ENCODE data around the gene GALNT18.
"Not testable (repeated sequence)": the region's sequence is repeated elsewhere in the genome, so short reads cannot be mapped to it uniquely, and the experiment has no call there.

The GALNT18 gene

DNA sequence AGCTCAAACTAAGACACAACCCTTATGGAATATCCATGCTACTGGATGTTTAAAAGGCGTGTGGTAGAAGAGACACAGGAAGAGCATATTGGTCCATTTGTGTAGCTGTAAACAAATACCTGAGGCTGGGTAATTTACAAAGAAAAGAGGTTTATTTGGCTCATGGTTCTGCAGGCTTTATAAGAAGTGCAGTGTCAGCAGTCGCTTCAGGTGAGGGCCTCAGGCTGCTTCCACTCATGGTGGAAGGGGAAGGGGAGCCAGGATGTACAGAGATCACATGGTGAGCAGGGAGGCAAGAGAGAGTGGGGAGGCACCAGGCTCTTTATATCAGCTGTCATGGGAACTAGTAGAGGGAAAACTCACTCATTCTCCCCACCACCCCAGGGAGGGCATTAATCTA is 237.0 kb downstream of the GALNT18 start:
- DNase-seq (ENCODE audit: low read depth in 2 of 2), result no peak

DNA sequence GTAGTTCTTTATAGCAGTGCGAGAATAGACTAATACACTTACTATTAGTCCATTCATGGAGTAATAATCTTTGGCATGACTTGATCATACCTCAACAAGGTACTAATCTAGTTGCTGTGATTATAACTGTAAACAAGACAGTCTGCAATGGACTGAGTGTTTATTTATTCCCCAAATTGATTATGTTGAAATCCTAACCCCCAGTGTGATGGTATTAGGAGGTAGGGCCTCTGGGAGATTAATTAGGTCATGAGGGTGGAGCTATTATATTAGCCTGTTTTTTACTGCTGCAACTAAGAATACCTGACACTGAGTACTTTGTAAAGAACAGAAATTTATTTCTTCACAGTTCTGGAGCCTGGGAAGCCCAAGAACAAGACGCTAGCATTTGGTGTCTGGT is 237.8 kb downstream of the GALNT18 start:
- no peak for DNase-seq (ENCODE audit: low read depth in 2 of 2)

DNA sequence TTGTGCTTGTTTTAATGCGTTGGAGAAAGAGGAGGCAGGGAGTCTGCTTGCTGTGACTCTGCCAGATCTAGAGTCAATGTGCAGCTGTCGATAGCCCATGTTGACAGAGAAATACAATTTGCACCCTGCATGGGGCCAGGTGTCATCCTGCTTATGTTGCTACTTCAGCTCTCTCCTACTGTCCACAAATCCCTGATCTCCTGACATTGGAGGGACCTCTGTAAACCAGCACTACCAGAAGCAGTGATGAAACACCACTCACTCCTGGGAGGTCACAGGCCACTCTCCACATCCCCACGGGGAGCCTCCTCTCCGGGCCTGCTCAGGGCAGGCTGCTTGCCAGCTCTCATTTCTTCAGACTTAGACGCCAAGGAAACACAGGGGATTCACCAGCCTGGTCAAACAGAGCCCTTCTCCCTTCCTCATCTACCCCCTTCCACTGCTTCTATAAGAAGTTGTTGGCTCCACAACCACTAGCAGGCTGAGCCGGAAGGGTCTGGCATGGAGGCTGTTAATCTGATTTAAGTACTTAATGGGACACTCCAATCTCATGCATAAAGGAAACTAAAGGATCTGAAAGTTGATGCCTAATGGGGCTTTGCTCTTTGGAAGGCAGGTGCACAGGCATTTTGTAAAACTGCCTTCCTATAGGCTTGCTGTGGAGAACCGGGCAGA is 238.8 kb downstream of the GALNT18 start:
- no peak for DNase-seq (ENCODE audit: low read depth in 2 of 2)

DNA sequence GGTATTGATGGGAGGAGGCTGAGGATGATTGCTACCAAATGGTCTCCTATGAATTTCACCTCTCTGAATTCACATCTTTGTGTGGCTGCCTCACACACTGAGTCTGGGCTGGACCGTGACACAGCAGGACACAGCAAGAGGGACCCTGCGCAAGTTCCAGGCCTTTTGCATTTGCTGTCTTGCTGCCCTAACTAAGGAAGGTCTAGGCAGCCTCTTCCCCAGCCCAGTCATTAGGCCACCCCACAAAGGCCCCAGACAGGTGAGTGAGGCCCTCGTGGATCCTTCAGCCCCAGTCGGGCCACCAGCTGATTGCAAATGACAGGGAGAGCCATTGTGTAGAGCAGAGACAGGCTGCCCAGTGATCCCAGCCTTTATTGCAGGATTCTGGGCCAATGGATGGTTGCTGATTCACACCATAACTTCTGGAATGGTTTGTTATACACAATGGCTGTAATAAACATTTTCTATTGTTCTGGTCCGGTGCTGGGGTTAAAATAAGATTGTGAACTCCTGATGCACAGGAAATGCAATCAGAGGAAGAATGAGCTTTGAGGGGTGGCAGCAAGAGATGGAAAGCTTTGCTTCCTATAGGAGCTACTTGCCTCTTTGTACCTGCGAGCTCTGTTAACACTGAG is 240.2 kb downstream of the GALNT18 start:
- DNase-seq (ENCODE audit: low read depth in 2 of 2), result no peak

DNA sequence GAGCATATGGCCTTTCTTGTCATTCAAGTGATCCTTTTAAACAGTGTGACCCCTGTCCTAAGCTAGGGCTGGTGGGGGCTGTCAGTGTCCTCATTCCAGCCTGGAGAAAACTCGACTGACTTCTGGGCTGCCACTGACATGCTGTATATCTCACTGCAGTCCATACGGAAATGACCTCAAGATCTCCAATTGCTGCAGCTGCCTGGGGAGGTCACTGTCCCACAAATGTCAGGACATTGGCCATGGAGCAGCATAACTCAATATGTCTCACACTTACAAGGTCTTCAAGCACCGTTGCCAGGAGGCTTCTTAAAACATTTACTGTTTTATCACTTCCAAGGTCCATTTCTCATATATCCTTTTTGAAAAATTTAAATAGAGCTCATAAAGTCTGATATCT is 240.9 kb downstream of the GALNT18 start:
- DNase-seq (ENCODE audit: low read depth in 2 of 2), result no peak

DNA sequence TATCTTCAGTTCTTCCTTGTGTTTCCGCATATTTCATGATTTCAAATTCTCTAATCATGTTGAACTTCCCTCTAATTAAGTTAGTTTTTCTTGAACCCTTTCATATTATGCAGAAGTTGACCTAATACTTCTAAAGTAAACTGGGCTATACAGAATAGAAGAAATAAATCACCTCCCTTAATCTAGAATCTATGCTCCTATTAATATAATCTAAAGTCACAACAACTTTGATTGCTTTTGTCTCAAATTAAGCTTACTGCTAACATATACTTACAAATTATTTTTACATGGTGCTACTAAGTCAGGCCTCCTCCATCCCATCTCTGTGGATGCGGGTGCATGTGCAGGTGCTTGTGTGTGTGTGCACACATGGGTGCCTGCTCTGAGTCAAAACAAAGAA is 241.5 kb downstream of the GALNT18 start:
- DNase-seq (ENCODE audit: low read depth in 2 of 2), result no peak

DNA sequence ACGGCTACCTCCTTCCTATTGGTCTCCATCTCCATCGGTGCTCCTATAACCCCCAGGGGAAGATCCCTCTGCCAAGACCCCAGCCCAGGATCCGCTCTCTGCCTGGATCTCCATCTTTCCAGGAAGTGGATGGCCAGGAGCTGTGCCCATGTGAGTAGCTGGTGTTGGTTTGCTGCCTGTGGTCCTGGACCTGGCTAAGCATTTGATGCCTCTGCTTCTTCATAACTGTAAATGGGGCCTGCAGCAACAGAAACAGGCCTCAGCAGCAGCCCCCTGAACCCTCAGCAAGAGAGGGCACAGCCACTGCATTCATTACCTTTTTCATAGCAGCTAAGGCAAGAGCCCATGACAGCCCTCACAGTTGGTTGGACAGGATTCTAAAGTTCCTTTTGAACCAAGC is 242.1 kb downstream of the GALNT18 start:
- DNase-seq (ENCODE audit: low read depth in 2 of 2), result no peak

DNA sequence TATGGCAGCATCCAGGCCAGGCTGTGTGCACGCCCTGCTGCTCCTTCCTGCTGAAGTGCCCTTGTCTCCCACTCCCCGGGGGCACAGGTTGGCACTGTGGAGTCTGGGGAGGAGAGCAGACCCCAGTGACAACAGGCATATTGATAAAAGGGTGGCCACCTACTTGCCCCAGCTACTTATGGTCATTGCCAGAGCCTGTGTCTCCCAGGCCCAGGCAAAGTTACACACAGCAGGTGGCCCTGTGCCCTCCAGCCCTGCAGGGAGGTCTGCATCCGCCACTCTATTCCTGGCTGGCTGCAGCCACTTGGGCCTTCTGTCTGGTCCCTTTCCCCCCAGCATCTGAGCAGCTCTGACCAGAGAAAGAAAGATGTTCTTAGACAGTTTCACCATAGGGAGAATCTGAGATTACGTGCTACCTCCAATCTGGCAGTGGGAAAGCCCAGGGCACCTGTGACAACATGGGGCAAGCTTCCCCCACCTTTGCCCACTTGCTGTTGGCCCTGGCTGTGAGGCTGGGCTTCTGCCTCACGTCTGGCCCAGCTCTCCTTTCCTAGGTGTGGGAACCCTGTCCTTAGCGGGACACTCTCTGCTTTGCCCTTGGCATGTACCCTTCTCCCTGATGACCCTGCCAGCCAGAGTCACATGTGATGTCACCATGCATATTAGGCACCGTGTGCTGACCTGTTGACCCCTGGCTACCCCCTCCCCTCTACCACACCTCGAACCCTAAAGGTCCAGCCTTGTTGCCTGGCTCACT is 243.4 kb downstream of the GALNT18 start:
- no peak for DNase-seq (ENCODE audit: low read depth in 2 of 2)

DNA sequence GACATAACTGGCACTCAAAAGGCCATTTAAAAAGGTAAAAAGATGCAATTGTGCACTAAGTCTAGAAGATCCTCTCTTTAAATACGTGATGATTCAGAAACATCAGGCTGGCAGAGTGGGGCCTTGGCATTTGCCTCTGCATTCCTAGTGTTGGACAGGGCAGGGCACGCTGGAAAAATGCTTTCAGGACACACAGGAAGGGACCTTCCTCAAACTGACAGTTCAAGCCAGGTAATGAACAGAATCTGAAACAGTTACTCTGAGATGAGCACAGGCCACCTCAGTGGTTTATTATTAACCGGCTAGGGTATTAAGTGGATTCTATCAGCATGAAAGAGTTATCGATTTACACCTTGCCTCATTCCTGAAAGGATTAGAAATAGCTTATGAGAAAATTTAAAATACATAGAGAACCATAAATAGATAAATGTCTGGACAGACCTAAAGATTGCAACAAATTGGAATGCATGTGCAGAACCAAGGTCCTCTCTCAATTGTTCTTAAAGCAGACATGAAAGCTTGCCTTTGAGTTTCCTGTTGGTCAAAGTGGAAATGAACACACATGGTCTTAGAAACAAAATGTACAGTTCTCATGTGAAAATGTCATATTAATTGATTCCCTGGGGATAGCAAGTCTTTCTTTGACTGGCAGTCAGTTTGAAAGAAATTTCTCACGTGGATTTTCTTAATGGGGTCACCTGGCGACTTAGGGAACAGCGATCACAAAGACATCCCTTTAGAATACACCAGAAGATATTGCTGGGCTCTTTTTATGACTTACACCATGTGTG is 247.3 kb downstream of the GALNT18 start:
- DNase-seq (ENCODE audit: low read depth in 2 of 2), result no peak

DNA sequence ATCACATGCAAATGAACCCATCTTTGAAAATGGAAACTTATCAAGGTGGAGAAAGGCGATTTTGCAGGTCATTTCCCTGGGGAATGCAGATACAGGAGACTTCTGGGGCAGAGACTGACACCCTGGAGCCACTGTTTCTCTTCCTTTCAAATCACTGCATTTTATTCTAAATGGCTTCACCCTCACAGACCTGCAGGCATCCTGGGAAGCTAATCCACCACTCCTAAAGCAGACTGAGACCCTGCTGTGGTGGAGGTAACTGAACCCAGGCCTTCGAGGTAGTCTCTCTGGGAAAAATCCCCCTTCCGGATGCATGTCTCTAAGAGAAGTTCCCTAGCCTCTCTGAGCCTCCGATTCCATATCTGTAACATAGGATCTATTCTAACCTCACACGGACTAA is 247.9 kb downstream of the GALNT18 start:
- DNase-seq (ENCODE audit: low read depth in 2 of 2), result no peak

DNA sequence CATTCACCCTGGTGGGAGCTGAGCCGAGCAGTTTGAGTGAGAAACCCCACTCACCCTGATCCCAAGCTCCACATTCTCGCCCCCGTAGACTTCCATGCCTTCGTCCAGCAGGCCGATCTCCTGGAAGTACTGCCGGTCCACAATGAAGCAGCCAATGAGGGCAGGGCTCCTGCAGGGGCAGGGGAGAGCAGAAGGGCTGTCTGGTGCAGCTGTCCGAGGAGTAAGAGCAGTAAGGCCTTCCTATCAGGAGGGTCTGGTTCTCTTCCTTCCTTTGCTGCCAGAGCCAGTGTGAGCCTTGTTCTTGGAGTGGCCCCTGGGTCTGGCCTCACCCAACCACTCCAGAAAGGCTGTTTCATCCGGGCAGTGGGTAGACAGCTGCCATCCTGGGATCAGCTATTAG is 249.3 kb downstream of the GALNT18 start:
- no peak for DNase-seq (ENCODE audit: low read depth in 2 of 2)

DNA sequence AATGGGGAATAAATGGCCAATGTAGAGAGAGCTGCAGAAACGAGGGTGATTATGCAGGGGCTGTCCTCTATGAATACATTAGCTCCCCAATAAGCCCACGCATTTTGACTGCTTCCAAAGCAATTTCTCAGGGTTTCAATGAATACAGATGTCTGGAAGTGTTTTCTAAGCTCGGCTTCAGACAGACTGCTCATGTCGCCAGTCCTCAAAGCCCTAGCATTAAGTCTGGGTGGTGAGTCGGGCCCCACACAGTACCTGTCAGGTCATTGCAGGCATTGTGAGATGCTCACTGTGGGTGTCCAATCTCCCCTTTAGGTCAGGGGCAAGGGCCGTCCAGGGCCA is 250.9 kb downstream of the GALNT18 start:
- no peak for DNase-seq (ENCODE audit: low read depth in 2 of 2)

DNA sequence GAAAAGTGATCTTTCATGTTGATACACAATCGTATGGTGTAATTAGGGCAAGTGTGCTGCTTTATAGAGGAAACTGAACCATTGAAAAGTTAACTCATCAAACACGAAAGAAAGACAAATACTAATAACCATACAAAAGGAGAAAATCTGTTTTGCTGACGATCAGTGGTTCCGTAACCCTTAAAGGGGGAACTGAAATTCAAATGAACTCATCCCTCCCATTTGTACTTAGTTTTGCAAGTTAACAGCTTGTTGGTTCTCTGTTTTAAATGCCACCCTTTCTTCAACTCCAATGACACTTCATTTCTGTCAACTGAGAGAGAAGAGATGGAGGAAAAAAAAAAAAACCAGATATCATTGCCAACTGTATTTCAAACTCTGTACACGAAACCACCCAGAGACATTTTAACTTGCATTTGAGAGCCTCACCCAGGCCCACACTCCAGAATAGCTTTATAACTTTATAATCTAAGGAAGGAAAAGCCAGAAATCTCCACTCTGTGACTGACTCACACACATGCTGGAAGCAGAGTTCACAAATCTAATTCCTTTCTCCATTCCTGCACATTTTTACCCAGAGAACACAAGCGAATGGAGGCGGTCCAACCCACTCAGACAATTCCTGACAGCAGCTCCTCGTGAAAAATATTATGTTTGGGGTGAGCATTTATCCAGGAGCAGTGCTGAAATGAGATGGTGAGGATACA is 251.4 kb downstream of the GALNT18 start:
- DNase-seq (ENCODE audit: low read depth in 2 of 2), result no peak

DNA sequence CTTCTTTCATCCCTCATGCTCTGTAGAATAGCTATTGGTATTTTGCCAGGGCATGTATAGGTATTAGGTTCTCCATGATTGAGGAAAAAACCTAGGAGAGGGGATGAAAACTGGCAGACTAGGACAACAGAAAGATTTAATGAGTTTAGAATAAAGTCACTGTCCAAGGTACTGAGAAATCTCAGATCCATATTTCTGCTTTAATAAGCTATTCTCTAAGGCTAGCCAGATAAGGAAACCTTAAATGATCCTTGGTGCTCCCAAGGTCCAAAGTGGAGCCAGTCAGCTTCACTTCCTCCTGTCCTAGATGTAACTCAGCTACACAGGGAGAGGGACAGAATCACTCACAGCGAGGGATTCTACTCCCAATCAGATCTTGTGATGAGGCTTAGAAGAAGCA is 255.0 kb downstream of the GALNT18 start:
- DNase-seq (ENCODE audit: low read depth in 2 of 2), result no peak

DNA sequence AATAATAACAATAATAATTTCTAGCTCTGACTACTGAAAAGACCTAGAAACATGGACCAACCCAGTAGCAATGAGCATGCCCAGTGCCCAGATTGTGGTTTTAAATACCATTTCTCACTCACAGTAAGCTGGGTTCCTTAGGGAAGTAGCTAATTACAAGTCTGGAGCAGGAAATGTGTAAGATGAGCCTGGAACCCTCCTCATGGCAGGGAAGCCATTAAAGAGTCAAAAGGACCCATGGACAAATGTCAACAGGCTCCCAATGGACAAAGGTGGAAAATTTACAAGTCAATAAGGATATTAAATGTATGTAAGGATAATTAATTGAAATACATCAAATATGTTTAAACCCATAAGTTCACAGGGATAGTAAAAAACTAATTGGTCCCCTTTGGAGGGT is 258.1 kb downstream of the GALNT18 start:
- no peak for DNase-seq (ENCODE audit: low read depth in 2 of 2)

DNA sequence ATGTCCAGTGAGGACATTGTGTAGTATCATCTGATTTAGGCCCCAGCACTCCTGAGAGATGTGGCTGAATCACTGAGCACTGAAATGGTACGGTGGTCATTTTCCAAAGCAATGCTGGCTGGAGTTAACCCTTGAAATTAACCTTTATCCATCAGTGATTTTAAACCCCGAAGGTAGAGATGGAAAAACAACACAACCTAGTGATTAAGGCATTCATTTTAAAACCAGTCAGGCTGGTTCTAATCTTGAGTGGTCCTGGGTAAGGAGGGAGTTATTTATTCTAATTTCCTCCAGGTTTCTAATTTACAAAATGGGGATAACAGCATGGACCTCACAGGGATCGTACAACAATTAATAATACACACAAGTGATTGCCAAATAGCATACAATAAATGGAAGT is 262.2 kb downstream of the GALNT18 start:
- DNase-seq (ENCODE audit: low read depth in 2 of 2), result no peak

DNA sequence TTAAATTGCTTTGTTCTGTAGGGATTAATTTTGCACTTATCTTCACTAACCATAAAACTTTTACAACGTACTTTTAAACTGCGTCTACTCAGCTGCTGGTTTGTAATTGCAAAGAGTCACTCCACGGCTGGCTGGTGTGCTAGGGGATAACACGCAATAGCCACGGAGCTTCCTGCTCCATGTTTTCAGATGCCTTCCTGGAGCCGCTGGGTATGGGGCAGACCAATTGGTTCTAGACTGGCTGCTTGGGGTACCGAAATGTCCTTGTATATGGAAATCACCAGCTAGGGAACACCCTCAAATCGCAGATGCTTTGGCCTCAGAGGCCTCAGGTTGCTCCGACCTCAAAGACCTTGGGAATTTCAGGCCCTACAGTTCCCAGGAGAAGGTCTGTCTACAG is 265.0 kb downstream of the GALNT18 start:
- DNase-seq (ENCODE audit: low read depth in 2 of 2), result no peak

DNA sequence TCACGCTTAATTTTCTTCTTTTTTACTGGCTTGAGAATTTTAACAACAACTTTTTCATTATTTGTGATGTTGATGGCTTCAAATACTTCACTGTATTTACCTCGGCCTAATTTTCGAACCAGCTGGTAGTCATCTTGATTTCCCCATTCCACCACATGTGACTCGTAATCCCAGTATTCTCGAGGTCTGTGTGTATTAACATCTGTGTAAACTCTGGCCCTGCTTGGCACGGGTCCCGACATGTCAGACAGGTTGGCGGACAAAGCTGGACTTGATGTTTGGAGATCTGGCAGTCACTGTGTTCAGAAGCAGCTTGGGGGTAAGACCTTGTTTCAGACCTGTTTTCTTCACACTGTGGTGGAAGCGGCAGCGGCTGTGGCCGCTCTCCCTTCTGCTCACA is 268.9 kb downstream of the GALNT18 start, which contains the start of gene CSNK2A3:
Gene CSNK2A3 (minus strand): TSS at position 373 of the 400 bp plus-strand sequence. CDS start 131 bp downstream, at position 242.
- DNase-seq (ENCODE audit: low read depth in 2 of 2), result not testable (repeated sequence)

DNA sequence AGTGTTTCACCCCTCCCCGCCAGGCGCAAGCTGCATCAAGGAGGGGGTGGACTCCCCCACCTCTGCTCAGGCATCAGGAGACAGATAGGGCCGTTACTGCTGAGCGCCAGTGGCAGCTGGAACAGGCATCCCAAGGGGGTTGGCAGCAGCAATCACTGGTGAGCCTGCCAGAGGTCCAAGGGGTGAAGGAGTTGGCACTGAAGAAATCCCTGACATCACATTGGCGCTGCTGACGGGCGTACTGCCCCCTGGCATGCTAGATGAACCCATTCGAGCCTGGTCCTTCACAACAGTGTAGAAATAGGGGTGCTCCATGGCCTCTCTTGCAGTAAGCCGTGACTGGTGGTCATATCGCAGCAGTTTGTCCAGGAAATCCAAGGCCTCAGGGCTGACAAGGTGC is 270.0 kb downstream of the GALNT18 start:
- DNase-seq (ENCODE audit: low read depth in 2 of 2), result not testable (repeated sequence)

DNA sequence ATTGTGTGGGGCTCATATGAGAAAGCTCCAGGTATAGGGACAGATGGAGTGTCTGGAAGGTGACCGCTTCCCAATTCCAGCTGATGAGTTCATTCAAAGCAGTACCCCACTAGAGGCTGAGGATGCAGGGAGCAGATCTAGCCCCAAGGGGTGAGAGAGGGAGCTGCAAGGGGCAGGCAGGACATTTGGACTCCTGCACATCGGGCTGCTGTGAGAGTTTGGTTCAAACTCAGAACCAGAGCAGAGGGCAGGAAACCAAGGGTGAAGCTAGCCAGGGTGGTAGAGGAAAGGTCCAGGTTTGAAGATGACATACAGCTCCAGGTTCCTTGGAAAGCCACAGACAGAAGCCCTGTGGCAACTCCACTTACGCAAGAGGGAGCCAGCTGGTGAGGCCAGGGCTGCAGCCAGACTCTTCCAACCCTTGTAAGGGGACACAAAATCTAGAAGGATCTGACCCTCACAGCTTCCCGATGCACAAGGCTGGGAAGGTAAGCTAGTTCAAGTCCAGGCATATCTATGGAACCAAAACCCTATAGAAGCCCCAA is 270.7 kb downstream of the GALNT18 start:
- DNase-seq (ENCODE audit: low read depth in 2 of 2), result no peak

DNA sequence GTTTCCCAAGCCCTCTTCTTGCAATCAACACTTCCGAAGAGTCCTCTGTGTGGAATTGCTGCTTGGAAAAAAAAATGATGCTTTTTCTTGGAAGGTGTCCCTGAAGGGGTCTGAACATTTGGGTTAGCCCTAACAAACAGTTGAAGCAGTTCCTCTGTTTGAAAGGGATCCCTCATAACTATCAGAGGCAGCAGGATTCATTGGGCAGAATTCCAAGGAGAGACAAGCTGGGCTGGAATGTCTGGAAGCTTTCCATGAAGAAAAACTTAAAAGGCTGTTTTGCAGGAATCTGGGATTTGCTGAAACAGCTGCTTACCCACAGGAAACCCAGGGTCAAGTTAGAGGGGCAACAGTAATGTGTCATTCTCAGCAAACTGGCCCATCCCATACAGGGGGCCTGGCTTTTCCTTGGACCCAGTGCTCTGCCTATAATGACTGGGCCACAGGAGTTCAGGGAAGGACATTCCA is 271.9 kb downstream of the GALNT18 start:
- no peak for DNase-seq (ENCODE audit: low read depth in 2 of 2)

All from stimulated activated CD8-positive, alpha-beta memory T cell treated with anti-CD3 and anti-CD28 coated beads, Interleukin-15, amount 100 ng/mL, for 4 hours (primary cell).